Transverse colon (tissue), 4 donors: ENCODE measurements around the gene CTBP2. TPM values are rescaled to one million over a fixed set of nuclear protein-coding genes. Genes with fewer than 3 reads are reported as not detected.

Experiments
- DNase-seq: peaks from one replicate; pipeline ENCODE4 v3.0.0-alpha.2; 2019
- H3K27ac ChIP-seq, 4 donors: fragments of 200-600 bp; sonication (generic); 2 replicates each; pipeline ENCODE4 v1.5.1; 2016 to 2018; ENCODE audit warnings: inconsistent platforms in 4 of 4
- H3K27me3 ChIP-seq: fragments of 200-600 bp; sonication (generic); 2 replicates; pipeline ENCODE4 v1.5.1; 2017; ENCODE audit warnings: inconsistent platforms
- H3K36me3 ChIP-seq, 4 donors: fragments of 200-600 bp; sonication (generic); 2 replicates each; pipeline ENCODE4 v1.5.1; 2017 to 2019; ENCODE audit warnings: inconsistent platforms in 4 of 4
- H3K4me1 ChIP-seq, 4 donors: fragments of 200-600 bp; sonication (generic); 2 replicates each; pipeline ENCODE4 v1.5.1; 2017 to 2020; ENCODE audit warnings: inconsistent platforms in 4 of 4
- H3K4me3 ChIP-seq, 4 donors: fragments of 200-600 bp; sonication (generic); 1 replicate in 1 of 4; 2 replicates in 3 of 4; pipeline versions ENCODE4 v1.5.1 to v1.6.1; 2017 to 2019; ENCODE audit warnings: inconsistent platforms in 4 of 4
- H3K9me3 ChIP-seq, 2 donors: fragments of 200-600 bp; sonication (generic); 2 replicates each; pipeline ENCODE4 v1.5.1; 2017 to 2019; ENCODE audit warnings: inconsistent platforms in 2 of 2
- CTCF ChIP-seq, 5 experiments: fragments of 200-600 bp in 3 of 5; fragments of 450-650 bp in 2 of 5; sonication (generic) in 3 of 5; IDR thresholded peaks; 1 replicate in 2 of 5; 2 replicates in 3 of 5; pipeline ENCODE4 v1.5.1; 2016 to 2017; ENCODE audit warnings: antibody characterized with exemption in 5 of 5, inconsistent platforms in 3 of 5, mild to moderate bottlenecking in 2 of 5, moderate library complexity in 1 of 5
- EP300 ChIP-seq: sonication (generic); formaldehyde crosslinking; IDR thresholded peaks from one replicate; pipeline ENCODE4 v1.6.1; 2017; ENCODE audit warnings: antibody characterized with exemption, low read depth
- POLR2A ChIP-seq: fragments of 450-650 bp; IDR thresholded peaks from one replicate; pipeline ENCODE4 v1.6.1; 2016; ENCODE audit warnings: antibody characterized with exemption, mild to moderate bottlenecking, moderate library complexity
- POLR2AphosphoS5 ChIP-seq, 3 donors: sonication (generic); formaldehyde crosslinking; IDR thresholded peaks; one replicate each; pipeline ENCODE4 v1.6.1; 2016; ENCODE audit warnings: antibody characterized with exemption in 3 of 3
- WGBS, 2 donors: methylation state at CpG; one replicate each; pipeline ENCODE4 v1.1.5; 2018; ENCODE audit warnings: low coverage in 1 of 2; 5-methylcytosine and 5-hydroxymethylcytosine counted together
- in situ Hi-C, 4 donors: fragments of 200-750 bp; cut with MboI; loops; one replicate each; pipeline versions ENCODE4 v1.15.0 to v1.15.1; 2017; ENCODE audit warnings: low sequenced_read_pairs in 3 of 4, low pct_ligation_motif_present in 1 of 4, low pct_unique_long_range_greater_than_20kb in 1 of 4
- intact Hi-C: fragments of 100-400 bp; cut with DNase I; formaldehyde crosslinking; loops from one replicate; pipeline ENCODE4 v1.15.1; 2023; ENCODE audit warnings: low total_unique reads
- total RNA-seq, 4 donors: library from RNA; depleted of rRNA; stranded (reverse); fragments of >200 nt; gene quantifications; one replicate each; pipeline ENCODE4 v1.1.0, GENCODE V29; 2016

CTBP2 gene
- total RNA-seq, 4 donors from 2014 or later: 71.9 to 247 (median 98.4) TPM

- Histone ChIP-seq H3K27me3 (no peaks in the 10 kb centered on the region), H3K4me3 (no peak overlapping the region), H3K9me3 (no peaks in the 10 kb centered on the region), H3K36me3 (peaks cover 0 to 9% (median 0%) of the 10 kb centered on the region in 4 donors), H3K27ac (no peak overlapping the region), H3K4me1 (peaks cover 21 to 31% (median 24%) of the 10 kb centered on the region in 4 donors)
- WGBS, 2 donors: 40 to 59% methylated on average over 1 to 3 of the region's 3 CpGs
- no peak for DNase-seq
- TF ChIP-seq CTCF (IDR thresholded peaks at IDR 0.05) (no peak), EP300 (no peak), POLR2A (no peak), POLR2AphosphoS5 (IDR thresholded peaks at IDR 0.05) (no peak)
- in situ Hi-C loops: no loop called here
- intact Hi-C loops: no loop called here
Observed at GRCh38 chr10:125127986-125128385, 32.4 kb downstream of the CTBP2 start.

DNA sequence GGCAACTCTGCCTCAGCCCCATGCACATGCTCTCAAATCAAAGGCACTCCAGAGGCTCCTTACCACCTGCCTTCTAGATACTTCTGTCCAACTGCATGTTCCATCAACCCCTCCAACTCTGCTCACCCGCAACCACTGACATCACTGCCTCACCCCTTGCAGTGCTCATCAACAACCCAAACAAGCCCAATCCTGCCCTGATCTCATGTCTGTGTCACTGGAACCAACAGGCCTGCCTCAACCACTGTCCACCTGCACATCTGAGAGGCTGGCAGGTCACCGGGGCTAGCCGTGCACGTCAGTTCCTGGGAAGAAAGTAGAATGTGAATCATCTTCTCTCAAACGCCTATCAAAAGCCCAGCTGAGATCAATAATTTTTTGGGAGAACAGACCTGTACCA is 33.3 kb downstream of the CTBP2 start:
- Histone ChIP-seq H3K27ac (no peak overlapping the region), H3K4me3 (no peak overlapping the region), H3K27me3 (no peaks in the 10 kb centered on the region), H3K9me3 (no peaks in the 10 kb centered on the region), H3K36me3 (peaks cover 0 to 9% (median 0%) of the 10 kb centered on the region in 4 donors), H3K4me1 (peaks cover 21 to 32% (median 25%) of the 10 kb centered on the region in 4 donors)
- no peak for DNase-seq
- TF ChIP-seq CTCF (IDR thresholded peaks at IDR 0.05) (no peak), POLR2A (no peak), EP300 (no peak), POLR2AphosphoS5 (IDR thresholded peaks at IDR 0.05) (no peak)
- in situ Hi-C loops (no loop called here), intact Hi-C loops (no loop called here)
- WGBS, 2 donors: 90 to 100% methylated on average over 1 to 5 of the region's 5 CpGs

DNA sequence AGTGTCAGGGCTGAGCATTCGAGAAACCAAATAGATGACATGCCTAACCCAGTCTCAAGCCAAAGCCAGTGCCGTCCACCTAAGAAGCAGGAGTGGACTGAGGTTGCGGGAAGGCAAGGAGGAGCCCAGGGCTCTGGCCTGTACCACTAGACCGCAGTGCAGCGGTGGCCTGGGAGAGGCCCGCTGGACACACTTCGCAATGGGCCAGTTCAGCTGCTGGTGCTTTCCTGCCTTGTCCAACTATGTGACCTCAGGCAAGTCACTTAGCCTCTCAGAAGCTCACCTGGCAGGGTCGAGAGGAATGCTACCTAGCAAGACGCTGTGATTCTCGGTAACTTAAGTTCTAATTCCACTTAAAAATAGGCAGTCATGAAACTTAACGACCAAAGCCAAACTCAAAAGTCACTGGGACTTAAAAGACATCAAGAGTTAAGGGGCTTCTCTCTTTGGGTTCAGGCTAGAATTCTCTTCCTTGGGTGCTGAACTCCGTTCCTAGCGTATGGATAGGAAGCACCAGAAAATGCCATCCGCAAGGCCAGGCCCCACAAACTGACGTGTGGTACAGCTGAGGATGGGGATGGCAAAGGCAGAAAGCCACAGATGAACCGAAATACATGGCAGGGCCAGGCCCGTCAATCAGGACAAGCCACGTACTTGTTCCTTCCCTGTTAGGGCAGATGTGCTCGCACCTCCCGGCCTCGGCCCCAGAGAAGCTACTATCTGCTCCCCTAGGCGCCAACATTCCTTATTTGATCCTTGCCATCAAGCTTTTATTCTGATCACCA is 34.2 kb downstream of the CTBP2 start:
- H3K36me3 ChIP-seq: no peaks in the 10 kb centered on the region
- intact Hi-C loops: no loop called here
- no peaks in the 10 kb centered on the region for H3K27me3 ChIP-seq
- 81 to 93% methylated on average over 4 to 22 of the region's 22 CpGs for WGBS, 2 donors
- in situ Hi-C loops: no loop called here
- no peak overlapping the region for H3K4me3 ChIP-seq
- peak overlapping the region in 3 of 4 donors; percentile 85 to 89 (median 88) for H3K27ac ChIP-seq
- peaks cover 25 to 41% (median 28%) of the 10 kb centered on the region in 4 donors for H3K4me1 ChIP-seq
- no peaks in the 10 kb centered on the region for H3K9me3 ChIP-seq
- TF ChIP-seq POLR2AphosphoS5 (IDR thresholded peaks at IDR 0.05) (no peak), POLR2A (no peak), CTCF (IDR thresholded peaks at IDR 0.05) (no peak), EP300 (no peak)
- DNase-seq: no peak

DNA sequence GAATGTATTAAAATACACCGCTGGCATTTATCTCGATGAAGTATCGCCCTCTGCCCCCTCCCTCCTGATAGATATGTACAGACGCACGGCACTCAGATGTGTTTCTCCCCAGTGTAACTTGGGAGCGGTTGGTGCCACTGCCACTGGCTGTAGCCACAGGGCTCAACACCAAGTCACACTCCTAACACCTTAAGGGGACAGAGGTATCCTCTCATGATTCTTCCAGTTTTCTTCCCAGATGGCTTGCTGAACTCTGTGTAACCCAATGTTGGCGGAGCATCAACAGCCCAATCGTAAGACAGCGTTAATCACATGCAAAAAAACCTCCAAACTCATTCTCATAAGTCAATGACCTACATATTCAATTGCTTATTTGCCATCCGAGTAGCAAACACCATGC is 35.5 kb downstream of the CTBP2 start:
- in situ Hi-C loops: no loop called here
- no peak for TF ChIP-seq CTCF (IDR thresholded peaks at IDR 0.05)
- 58% methylated on average over 10 of the region's 10 CpGs; no CpG with 5 or more reads in 1 of the 2 donors for WGBS, 2 donors
- intact Hi-C loops: no loop called here
- Histone ChIP-seq H3K4me3 (no peak overlapping the region), H3K36me3 (no peaks in the 10 kb centered on the region), H3K27me3 (no peaks in the 10 kb centered on the region), H3K4me1 (peaks cover 32 to 53% (median 39%) of the 10 kb centered on the region in 4 donors), H3K27ac (peak overlapping the region; percentile 85 to 90 (median 88)), H3K9me3 (no peaks in the 10 kb centered on the region)
- no peak for DNase-seq
